ENCODE data around the gene FBXL17.

Gene FBXL17

GRCh38 chr5:107858324-107858723 lies 523.6 kb downstream of the FBXL17 start:
- H3K27ac ChIP-seq (ENCODE audit: low read depth, low read length) = no peak overlapping the region
- TF ChIP-seq EZH2phosphoT487 (conservative IDR thresholded peaks at IDR 0.05; ENCODE audit: low read length) = no peak
- TF ChIP-seq CTCF (IDR thresholded peaks at IDR 0.05; ENCODE audit: insufficient read depth, low read length, poor library complexity, severe bottlenecking) = no peak
- no peaks in the 10 kb centered on the region for H3F3A ChIP-seq (ENCODE audit: insufficient read depth)
- H4K20me1 ChIP-seq (ENCODE audit: low read depth, low read length) = no peaks in the 10 kb centered on the region
- H3K27me3 ChIP-seq (ENCODE audit: low read length) = no peaks in the 10 kb centered on the region
- no peak overlapping the region for H2AFZ ChIP-seq (ENCODE audit: low read depth, low read length, severe bottlenecking)
- H3K9ac ChIP-seq (ENCODE audit: low read length) = no peak overlapping the region
- no peaks in the 10 kb centered on the region for H3K79me2 ChIP-seq (ENCODE audit: insufficient read depth, low read length)
- H3K4me3 ChIP-seq (ENCODE audit: insufficient read depth, low read length, poor library complexity, severe bottlenecking) = no peak overlapping the region
- H3K9me2 ChIP-seq (replicated peaks; ENCODE audit: insufficient read depth, low read length) = no peaks in the 10 kb centered on the region
- H3K36me3 ChIP-seq (ENCODE audit: low read length) = no peaks in the 10 kb centered on the region
- no peaks in the 10 kb centered on the region for H3K9me3 ChIP-seq (ENCODE audit: insufficient read depth, low read length)
- H3K4me2 ChIP-seq (ENCODE audit: low read depth, low read length, poor library complexity, severe bottlenecking) = no peak overlapping the region

DNA sequence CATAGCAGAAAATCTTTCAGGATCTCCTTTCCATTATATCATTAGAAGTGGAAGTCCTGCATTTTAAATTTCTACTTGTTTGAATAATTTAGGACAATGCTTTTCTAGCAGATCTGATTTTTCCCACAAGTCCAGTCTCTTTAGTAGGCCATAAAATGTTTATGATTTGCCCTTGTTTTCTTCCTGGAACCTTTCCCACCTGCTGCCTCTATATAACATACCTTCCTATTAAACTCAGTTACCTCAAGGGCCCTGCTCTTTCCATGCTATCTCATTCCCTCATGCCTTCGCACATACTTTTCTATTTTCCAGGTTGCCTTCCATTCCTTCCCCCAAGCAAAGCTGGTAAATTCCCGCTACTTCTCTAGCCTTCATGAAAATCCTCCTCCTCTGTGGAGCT lies 524.1 kb downstream of the FBXL17 start:
- no peaks in the 10 kb centered on the region for H3K36me3 ChIP-seq (ENCODE audit: low read length)
- H3K27me3 ChIP-seq (ENCODE audit: low read length) = no peaks in the 10 kb centered on the region
- H3K9ac ChIP-seq (ENCODE audit: low read length) = no peak overlapping the region
- H3K4me3 ChIP-seq (ENCODE audit: insufficient read depth, low read length, poor library complexity, severe bottlenecking) = no peak overlapping the region
- H3F3A ChIP-seq (ENCODE audit: insufficient read depth) = no peaks in the 10 kb centered on the region
- H2AFZ ChIP-seq (ENCODE audit: low read depth, low read length, severe bottlenecking) = no peak overlapping the region
- no peaks in the 10 kb centered on the region for H3K9me3 ChIP-seq (ENCODE audit: insufficient read depth, low read length)
- H3K79me2 ChIP-seq (ENCODE audit: insufficient read depth, low read length) = no peaks in the 10 kb centered on the region
- TF ChIP-seq CTCF (IDR thresholded peaks at IDR 0.05; ENCODE audit: insufficient read depth, low read length, poor library complexity, severe bottlenecking) (no peak), EZH2phosphoT487 (conservative IDR thresholded peaks at IDR 0.05; ENCODE audit: low read length) (no peak)
- no peaks in the 10 kb centered on the region for H4K20me1 ChIP-seq (ENCODE audit: low read depth, low read length)
- H3K9me2 ChIP-seq (replicated peaks; ENCODE audit: insufficient read depth, low read length) = no peaks in the 10 kb centered on the region
- no peak overlapping the region for H3K4me2 ChIP-seq (ENCODE audit: low read depth, low read length, poor library complexity, severe bottlenecking)
- no peak overlapping the region for H3K27ac ChIP-seq (ENCODE audit: low read depth, low read length)

DNA sequence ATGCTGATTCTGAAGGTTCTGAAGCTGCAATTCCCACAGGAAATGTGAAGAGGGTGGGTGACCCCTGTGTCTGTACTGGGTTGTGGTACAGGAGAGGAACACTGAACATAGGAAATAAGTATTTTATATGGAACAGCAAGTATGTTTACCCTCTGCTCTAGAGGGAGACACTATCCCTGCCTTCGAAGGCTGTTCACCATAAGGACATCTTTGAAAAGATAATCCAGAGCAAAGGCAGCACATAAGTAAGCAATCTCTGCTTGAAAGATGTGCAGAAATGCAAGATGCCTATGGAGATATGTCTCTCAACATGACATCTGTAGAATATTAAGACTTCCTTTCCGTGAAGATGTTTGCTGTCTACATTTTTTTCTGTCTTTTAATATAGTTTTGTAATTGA lies 526.7 kb downstream of the FBXL17 start:
- Histone ChIP-seq H3K9me2 (replicated peaks; ENCODE audit: insufficient read depth, low read length) (no peaks in the 10 kb centered on the region), H2AFZ (ENCODE audit: low read depth, low read length, severe bottlenecking) (no peak overlapping the region), H3K27ac (ENCODE audit: low read depth, low read length) (no peak overlapping the region), H4K20me1 (ENCODE audit: low read depth, low read length) (no peaks in the 10 kb centered on the region), H3K9ac (ENCODE audit: low read length) (no peak overlapping the region), H3K4me3 (ENCODE audit: insufficient read depth, low read length, poor library complexity, severe bottlenecking) (no peak overlapping the region), H3K27me3 (ENCODE audit: low read length) (no peaks in the 10 kb centered on the region), H3K4me2 (ENCODE audit: low read depth, low read length, poor library complexity, severe bottlenecking) (no peak overlapping the region), H3K9me3 (ENCODE audit: insufficient read depth, low read length) (no peaks in the 10 kb centered on the region), H3F3A (ENCODE audit: insufficient read depth) (no peaks in the 10 kb centered on the region), H3K36me3 (ENCODE audit: low read length) (no peaks in the 10 kb centered on the region), H3K79me2 (ENCODE audit: insufficient read depth, low read length) (no peaks in the 10 kb centered on the region)
- TF ChIP-seq EZH2phosphoT487 (conservative IDR thresholded peaks at IDR 0.05; ENCODE audit: low read length) (no peak), CTCF (IDR thresholded peaks at IDR 0.05; ENCODE audit: insufficient read depth, low read length, poor library complexity, severe bottlenecking) (no peak)

GRCh38 chr5:107853696-107854095 lies 528.2 kb downstream of the FBXL17 start:
- no peaks in the 10 kb centered on the region for H3K79me2 ChIP-seq (ENCODE audit: insufficient read depth, low read length)
- no peak overlapping the region for H3K27ac ChIP-seq (ENCODE audit: low read depth, low read length)
- H3K9me2 ChIP-seq (replicated peaks; ENCODE audit: insufficient read depth, low read length) = no peaks in the 10 kb centered on the region
- no peak overlapping the region for H3K4me2 ChIP-seq (ENCODE audit: low read depth, low read length, poor library complexity, severe bottlenecking)
- no peak overlapping the region for H3K4me3 ChIP-seq (ENCODE audit: insufficient read depth, low read length, poor library complexity, severe bottlenecking)
- no peak overlapping the region for H3K9ac ChIP-seq (ENCODE audit: low read length)
- no peaks in the 10 kb centered on the region for H3K27me3 ChIP-seq (ENCODE audit: low read length)
- no peaks in the 10 kb centered on the region for H3F3A ChIP-seq (ENCODE audit: insufficient read depth)
- no peaks in the 10 kb centered on the region for H3K9me3 ChIP-seq (ENCODE audit: insufficient read depth, low read length)
- no peaks in the 10 kb centered on the region for H3K36me3 ChIP-seq (ENCODE audit: low read length)
- H2AFZ ChIP-seq (ENCODE audit: low read depth, low read length, severe bottlenecking) = no peak overlapping the region
- no peaks in the 10 kb centered on the region for H4K20me1 ChIP-seq (ENCODE audit: low read depth, low read length)
- TF ChIP-seq CTCF (IDR thresholded peaks at IDR 0.05; ENCODE audit: insufficient read depth, low read length, poor library complexity, severe bottlenecking) (no peak), EZH2phosphoT487 (conservative IDR thresholded peaks at IDR 0.05; ENCODE audit: low read length) (no peak)

Measured in SU-DHL-6 (cell line).